ENCODE measurements around the gene TRAPPC4. TPM values are rescaled to one million over a fixed set of nuclear protein-coding genes. Genes with fewer than 3 reads are reported as not detected.

Gene TRAPPC4
- total RNA-seq, 1 donor from 2014 or later: 60.4 TPM

DNA sequence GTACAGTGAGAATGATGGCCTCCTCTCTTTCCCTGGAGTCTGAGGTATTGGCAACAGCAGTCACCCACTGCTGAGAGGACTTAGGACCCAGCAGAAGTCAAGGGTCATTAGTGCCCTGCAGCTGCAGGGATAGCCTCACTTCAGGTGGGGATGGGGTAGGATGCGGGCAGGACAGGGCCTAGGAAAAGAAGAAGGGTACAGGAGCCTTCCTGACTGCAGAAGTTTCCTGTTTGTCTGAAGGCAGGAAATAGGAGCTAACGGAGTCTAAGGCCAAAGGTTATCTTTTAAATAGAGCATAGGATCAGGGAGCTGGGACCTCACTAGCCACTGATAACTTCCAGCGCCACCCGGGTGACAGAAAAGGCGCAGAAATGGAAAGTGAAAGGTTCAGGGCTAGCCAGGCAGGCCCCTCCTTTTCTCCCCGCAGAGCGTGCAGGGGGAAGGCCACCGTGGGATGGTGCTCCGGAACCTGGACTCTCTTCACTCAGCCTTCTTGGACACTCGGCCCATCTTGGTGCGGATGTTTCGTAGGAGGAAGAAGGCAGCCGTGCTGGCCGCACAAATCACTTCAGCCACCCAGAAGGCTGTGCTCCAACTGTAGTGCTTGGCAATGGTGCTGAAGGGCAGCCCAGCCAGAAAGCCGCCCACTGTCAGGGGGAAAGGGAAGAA is 6.0 kb downstream of the TRAPPC4 start:
- Mint-ChIP-seq H3K27ac (ENCODE audit: unreplicated experiment) (peak overlapping the region; percentile 22), H3K4me1 (ENCODE audit: unreplicated experiment) (peaks cover 37% of the 10 kb centered on the region), H3K9me3 (ENCODE audit: unreplicated experiment) (no peaks in the 10 kb centered on the region), H3K36me3 (ENCODE audit: low read depth, unreplicated experiment) (peaks cover 29% of the 10 kb centered on the region), H3K4me3 (ENCODE audit: unreplicated experiment) (peak overlapping the region; percentile 56), H3K27me3 (ENCODE audit: unreplicated experiment) (peaks cover 1% of the 10 kb centered on the region)
- DNase-seq (ENCODE audit: low spot score): no peak
- TF ChIP-seq, protein P1, sequence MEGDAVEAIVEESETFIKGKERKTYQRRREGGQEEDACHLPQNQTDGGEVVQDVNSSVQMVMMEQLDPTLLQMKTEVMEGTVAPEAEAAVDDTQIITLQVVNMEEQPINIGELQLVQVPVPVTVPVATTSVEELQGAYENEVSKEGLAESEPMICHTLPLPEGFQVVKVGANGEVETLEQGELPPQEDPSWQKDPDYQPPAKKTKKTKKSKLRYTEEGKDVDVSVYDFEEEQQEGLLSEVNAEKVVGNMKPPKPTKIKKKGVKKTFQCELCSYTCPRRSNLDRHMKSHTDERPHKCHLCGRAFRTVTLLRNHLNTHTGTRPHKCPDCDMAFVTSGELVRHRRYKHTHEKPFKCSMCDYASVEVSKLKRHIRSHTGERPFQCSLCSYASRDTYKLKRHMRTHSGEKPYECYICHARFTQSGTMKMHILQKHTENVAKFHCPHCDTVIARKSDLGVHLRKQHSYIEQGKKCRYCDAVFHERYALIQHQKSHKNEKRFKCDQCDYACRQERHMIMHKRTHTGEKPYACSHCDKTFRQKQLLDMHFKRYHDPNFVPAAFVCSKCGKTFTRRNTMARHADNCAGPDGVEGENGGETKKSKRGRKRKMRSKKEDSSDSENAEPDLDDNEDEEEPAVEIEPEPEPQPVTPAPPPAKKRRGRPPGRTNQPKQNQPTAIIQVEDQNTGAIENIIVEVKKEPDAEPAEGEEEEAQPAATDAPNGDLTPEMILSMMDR (IDR thresholded peaks at IDR 0.05; ENCODE audit: unreplicated experiment): no peak

DNA sequence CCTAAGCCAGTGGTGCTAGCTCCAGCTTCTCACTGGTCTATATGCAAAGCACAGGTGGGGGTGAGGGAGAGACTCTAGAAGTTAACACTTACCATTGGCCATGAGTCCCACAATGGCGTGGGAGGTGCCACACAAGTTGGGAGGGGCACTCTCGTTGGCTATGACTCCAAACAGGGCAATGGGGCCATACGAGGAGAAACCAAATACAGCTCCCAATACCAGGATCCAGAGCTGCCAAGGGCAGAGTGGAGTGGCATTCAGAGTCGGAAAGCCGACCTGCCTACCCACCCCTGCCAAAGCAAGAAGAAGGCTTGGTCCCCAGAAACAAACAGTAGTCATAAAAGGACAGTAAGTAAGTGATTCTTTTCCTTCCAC is 6.5 kb downstream of the TRAPPC4 start:
- peak overlapping the region; percentile 17 for H3K4me3 Mint-ChIP-seq (ENCODE audit: unreplicated experiment)
- H3K27ac Mint-ChIP-seq (ENCODE audit: unreplicated experiment): no peak overlapping the region
- H3K9me3 Mint-ChIP-seq (ENCODE audit: unreplicated experiment): no peaks in the 10 kb centered on the region
- peaks cover 24% of the 10 kb centered on the region for H3K36me3 Mint-ChIP-seq (ENCODE audit: low read depth, unreplicated experiment)
- no peak for DNase-seq (ENCODE audit: low spot score)
- TF ChIP-seq, protein P1 (IDR thresholded peaks at IDR 0.05; ENCODE audit: unreplicated experiment): no peak
- peaks cover 36% of the 10 kb centered on the region for H3K4me1 Mint-ChIP-seq (ENCODE audit: unreplicated experiment)
- H3K27me3 Mint-ChIP-seq (ENCODE audit: unreplicated experiment): peaks cover 1% of the 10 kb centered on the region

DNA sequence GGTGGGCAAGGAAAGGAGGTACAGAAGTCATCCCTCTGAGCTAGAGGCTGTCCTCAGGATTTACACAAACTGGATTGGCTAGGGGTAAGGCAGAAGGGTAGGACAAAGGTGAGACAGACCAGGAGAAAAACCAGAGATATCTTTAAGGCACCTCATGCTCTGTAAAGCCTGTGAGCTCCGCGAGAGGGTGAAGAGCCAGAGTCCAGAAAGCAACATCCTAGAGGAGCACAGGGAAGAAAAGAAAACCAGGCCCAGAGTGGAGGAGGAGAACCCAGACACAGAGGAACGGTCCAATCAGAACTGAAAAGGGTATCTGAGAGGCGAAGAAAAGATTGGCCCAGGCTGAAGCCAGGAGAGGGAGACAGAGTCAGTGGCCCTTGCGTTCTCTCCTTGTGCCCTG is 7.0 kb downstream of the TRAPPC4 start:
- no peak for DNase-seq (ENCODE audit: low spot score)
- Mint-ChIP-seq H3K27ac (ENCODE audit: unreplicated experiment) (no peak overlapping the region), H3K27me3 (ENCODE audit: unreplicated experiment) (peaks cover 1% of the 10 kb centered on the region), H3K4me1 (ENCODE audit: unreplicated experiment) (peaks cover 35% of the 10 kb centered on the region), H3K4me3 (ENCODE audit: unreplicated experiment) (peak overlapping the region; percentile 17), H3K36me3 (ENCODE audit: low read depth, unreplicated experiment) (peaks cover 23% of the 10 kb centered on the region), H3K9me3 (ENCODE audit: unreplicated experiment) (no peaks in the 10 kb centered on the region)
- TF ChIP-seq, protein P1 (IDR thresholded peaks at IDR 0.05; ENCODE audit: unreplicated experiment): no peak

DNA sequence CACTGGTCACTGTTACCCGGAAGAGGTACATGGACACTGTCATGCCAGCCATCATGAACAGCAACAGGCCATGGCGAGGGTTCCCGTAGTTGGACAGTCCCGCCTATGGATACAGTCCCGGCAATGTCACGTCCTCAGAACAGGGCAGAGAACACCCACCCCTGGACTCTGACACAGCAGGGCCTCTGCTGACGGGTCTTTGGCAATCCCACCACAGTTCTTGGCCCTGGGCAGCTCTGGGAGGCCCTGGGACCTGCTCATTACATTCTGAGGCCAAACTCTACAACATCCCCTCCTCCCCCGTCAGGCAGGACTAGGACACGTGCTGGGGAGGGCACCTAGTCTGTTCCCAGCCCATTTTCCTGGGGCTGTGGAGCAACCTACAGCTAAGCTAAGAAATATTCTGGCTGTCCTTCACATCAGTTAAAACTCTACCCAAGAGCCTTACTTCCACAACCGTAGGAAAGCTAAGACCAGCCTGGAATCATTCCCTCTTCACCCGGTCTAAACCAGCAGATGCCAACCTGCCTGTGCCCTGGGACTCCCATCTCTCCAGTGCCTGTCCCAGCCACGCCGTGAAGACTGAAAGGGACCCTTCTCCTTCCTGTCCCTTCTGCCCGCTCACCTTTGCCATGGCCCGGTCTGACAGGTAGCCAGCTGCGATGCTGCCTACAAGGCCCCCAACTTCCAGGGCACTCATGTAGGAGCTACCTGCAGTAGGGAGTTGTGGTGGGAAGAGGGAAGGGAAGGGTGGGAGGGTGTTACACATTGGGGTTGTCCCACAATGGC is 7.6 kb downstream of the TRAPPC4 start:
- no peak overlapping the region for H3K27ac Mint-ChIP-seq (ENCODE audit: unreplicated experiment)
- H3K4me3 Mint-ChIP-seq (ENCODE audit: unreplicated experiment): no peak overlapping the region
- DNase-seq (ENCODE audit: low spot score): no peak
- H3K4me1 Mint-ChIP-seq (ENCODE audit: unreplicated experiment): peaks cover 35% of the 10 kb centered on the region
- TF ChIP-seq, protein P1 (IDR thresholded peaks at IDR 0.05; ENCODE audit: unreplicated experiment): no peak
- H3K27me3 Mint-ChIP-seq (ENCODE audit: unreplicated experiment): peaks cover 2% of the 10 kb centered on the region
- H3K9me3 Mint-ChIP-seq (ENCODE audit: unreplicated experiment): no peaks in the 10 kb centered on the region
- H3K36me3 Mint-ChIP-seq (ENCODE audit: low read depth, unreplicated experiment): peaks cover 23% of the 10 kb centered on the region

DNA sequence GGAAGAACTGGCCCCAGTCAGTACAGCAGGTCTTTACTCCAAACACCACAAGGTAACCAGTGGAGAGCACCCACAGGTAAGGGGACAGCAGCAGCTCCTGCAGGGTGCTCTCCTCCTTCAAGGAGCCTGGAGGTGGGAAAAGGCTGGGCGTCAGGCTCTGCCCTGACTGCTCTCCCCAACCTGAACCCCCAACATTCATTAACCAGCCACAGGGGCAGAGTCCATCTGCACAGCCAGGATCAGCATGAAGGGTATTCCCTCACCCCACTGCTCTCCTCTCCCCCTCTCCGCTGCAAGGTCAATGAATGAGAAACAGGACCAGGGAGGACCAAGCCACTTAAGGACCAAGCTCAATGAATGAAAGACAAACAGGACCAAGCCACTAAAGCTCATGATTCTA is 8.4 kb downstream of the TRAPPC4 start:
- H3K27me3 Mint-ChIP-seq (ENCODE audit: unreplicated experiment): peaks cover 3% of the 10 kb centered on the region

More for the DNA sequence above, 8.4 kb downstream of the TRAPPC4 start:
- Mint-ChIP-seq H3K4me1 (ENCODE audit: unreplicated experiment) (peaks cover 35% of the 10 kb centered on the region), H3K9me3 (ENCODE audit: unreplicated experiment) (no peaks in the 10 kb centered on the region), H3K4me3 (ENCODE audit: unreplicated experiment) (no peak overlapping the region), H3K36me3 (ENCODE audit: low read depth, unreplicated experiment) (peaks cover 23% of the 10 kb centered on the region), H3K27ac (ENCODE audit: unreplicated experiment) (no peak overlapping the region)
- TF ChIP-seq, protein P1 (IDR thresholded peaks at IDR 0.05; ENCODE audit: unreplicated experiment): no peak
- no peak for DNase-seq (ENCODE audit: low spot score)
